Measurements from ENCODE around the gene CCT7. TPM values are rescaled to one million over a fixed set of nuclear protein-coding genes. Genes with fewer than 3 reads are reported as not detected.
A peak's percentile ranks its signal among the peaks of the same experiment; 100 is the strongest.

The CCT7 gene
- total and polyA plus RNA-seq, 2 donors (not counting 3 experiments of a cell fraction or from before 2014, with no cell fraction given), result 343 to 362 TPM

DNA sequence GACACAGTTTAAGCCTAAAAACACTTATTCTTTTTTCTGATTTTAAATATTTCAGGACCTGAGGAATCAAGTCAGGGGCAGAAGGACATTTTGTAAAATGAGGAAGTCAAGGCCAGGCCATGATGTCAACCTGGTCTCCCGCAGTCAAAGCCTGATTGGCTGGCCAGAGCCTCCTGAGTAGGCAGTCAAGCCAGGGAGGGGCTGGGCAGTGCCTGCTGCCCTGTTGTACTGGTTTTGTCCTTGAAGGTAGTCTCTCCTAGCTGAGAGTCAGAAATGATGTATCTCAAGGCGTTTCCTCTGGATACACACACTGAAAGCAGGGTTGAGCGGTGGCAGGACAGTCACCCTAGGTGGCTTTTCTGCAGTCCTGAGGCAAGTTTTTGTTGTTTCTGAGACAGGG lies 19.8 kb downstream of the CCT7 start:
- Histone ChIP-seq H3K9ac (replicated peaks; ENCODE audit: extremely low read depth, insufficient read depth, low read length) (no peak overlapping the region), H3K9me1 (replicated peaks; ENCODE audit: control insufficient read depth, extremely low read depth, insufficient read depth, low read length) (no peaks in the 10 kb centered on the region), H3K79me2 (ENCODE audit: control insufficient read depth, insufficient read depth, low read length) (no peaks in the 10 kb centered on the region), H2AFZ (ENCODE audit: low read depth, low read length) (no peak overlapping the region), H3K4me3 (replicated peaks in 1 of 3; ENCODE audit: insufficient read depth in 1 of 3, low read depth in 1 of 3, low read length in 3 of 3) (no peak overlapping the region), H3K27ac (ENCODE audit: insufficient read depth, low read depth, low read length) (no peak overlapping the region), H3K4me1 (ENCODE audit: control insufficient read depth, extremely low read depth, insufficient read depth, low read length) (no peaks in the 10 kb centered on the region), H3K27me3 (ENCODE audit: control insufficient read depth in 2 of 2, insufficient read depth in 2 of 2, low read length in 2 of 2) (no peaks in the 10 kb centered on the region), H4K20me1 (replicated peaks; ENCODE audit: control insufficient read depth, extremely low read depth, insufficient read depth, low read length) (no peaks in the 10 kb centered on the region), H3K4me2 (ENCODE audit: insufficient read depth, low read length) (no peak overlapping the region), H3K36me3 (ENCODE audit: control insufficient read depth in 2 of 2, extremely low read depth in 1 of 2, insufficient read depth in 2 of 2, low read length in 2 of 2) (peaks cover 25 to 45% of the 10 kb centered on the region in 2 experiments), H3K9me3 (replicated peaks; ENCODE audit: control insufficient read depth, insufficient read depth, low read length) (no peaks in the 10 kb centered on the region)
- ChIA-PET POLR2A (no interaction called here), CTCF (no interaction called here)
- no peak for TF ChIP-seq GATA2 (IDR thresholded peaks at IDR 0.05; ENCODE audit: insufficient read depth, insufficient read length, low read depth, low read length)
- TF ChIP-seq FOS (IDR thresholded peaks at IDR 0.05; ENCODE audit: borderline replicate concordance, insufficient read depth, low read length), result no peak
- TF ChIP-seq POLR2AphosphoS5 (IDR thresholded peaks at IDR 0.05; ENCODE audit: insufficient read depth, low read depth, low read length), result no peak
- TF ChIP-seq MYC (IDR thresholded peaks at IDR 0.05; ENCODE audit: low read depth, low read length), result no peak
- TF ChIP-seq, protein P1, sequence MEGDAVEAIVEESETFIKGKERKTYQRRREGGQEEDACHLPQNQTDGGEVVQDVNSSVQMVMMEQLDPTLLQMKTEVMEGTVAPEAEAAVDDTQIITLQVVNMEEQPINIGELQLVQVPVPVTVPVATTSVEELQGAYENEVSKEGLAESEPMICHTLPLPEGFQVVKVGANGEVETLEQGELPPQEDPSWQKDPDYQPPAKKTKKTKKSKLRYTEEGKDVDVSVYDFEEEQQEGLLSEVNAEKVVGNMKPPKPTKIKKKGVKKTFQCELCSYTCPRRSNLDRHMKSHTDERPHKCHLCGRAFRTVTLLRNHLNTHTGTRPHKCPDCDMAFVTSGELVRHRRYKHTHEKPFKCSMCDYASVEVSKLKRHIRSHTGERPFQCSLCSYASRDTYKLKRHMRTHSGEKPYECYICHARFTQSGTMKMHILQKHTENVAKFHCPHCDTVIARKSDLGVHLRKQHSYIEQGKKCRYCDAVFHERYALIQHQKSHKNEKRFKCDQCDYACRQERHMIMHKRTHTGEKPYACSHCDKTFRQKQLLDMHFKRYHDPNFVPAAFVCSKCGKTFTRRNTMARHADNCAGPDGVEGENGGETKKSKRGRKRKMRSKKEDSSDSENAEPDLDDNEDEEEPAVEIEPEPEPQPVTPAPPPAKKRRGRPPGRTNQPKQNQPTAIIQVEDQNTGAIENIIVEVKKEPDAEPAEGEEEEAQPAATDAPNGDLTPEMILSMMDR (IDR thresholded peaks at IDR 0.05; ENCODE audit: extremely low read depth in 1 of 2, insufficient read depth in 1 of 2, low read depth in 1 of 2, low read length in 2 of 2), result no peak
- no peak for TF ChIP-seq POLR2A (IDR thresholded peaks at IDR 0.05; ENCODE audit: low read depth, low read length)
- no peak for TF ChIP-seq EZH2 (IDR thresholded peaks at IDR 0.05; ENCODE audit: borderline replicate concordance, low read depth, low read length, severe bottlenecking)
- no peak for TF ChIP-seq JUN (IDR thresholded peaks at IDR 0.05; ENCODE audit: borderline replicate concordance, insufficient read depth, insufficient read length, low read depth)
- TF ChIP-seq, protein P2, sequence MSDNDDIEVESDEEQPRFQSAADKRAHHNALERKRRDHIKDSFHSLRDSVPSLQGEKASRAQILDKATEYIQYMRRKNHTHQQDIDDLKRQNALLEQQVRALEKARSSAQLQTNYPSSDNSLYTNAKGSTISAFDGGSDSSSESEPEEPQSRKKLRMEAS (IDR thresholded peaks at IDR 0.05; ENCODE audit: insufficient read depth, insufficient read length), result no peak
- dilution Hi-C loops (cut with MboI; ENCODE audit: extremely low pct_ligation_motif_present, low sequenced_read_pairs) (no loop called here), intact Hi-C loops (cut with micrococcal nuclease) (no loop called here)
- no TSS peak for BruUV-seq (replicated peaks)
- FAIRE-seq (peak; percentile 59), DNase-seq (ENCODE audit: low read depth, low spot score) (no peak)

All from endothelial cell of umbilical vein (primary cell).